GM10847 (cell line): ENCODE measurements around the gene GSTO2.

Experiments
- POLR2A ChIP-seq: IDR thresholded peaks from 2 replicates; pipeline ENCODE4 v1.6.1; 2011; ENCODE audit not compliant: insufficient read length; ENCODE audit errors: extremely low read depth

Gene GSTO2

GRCh38 chr10:104250371-104250770 is 18.6 kb upstream of the GSTO2 start:
- no peak for TF ChIP-seq POLR2A

GRCh38 chr10:104251443-104251842 is 17.5 kb upstream of the GSTO2 start:
- no peak for TF ChIP-seq POLR2A

GRCh38 chr10:104252368-104252767 is 16.6 kb upstream of the GSTO2 start:
- TF ChIP-seq POLR2A = no peak

- TF ChIP-seq POLR2A = no peak
Measured at GRCh38 chr10:104253106-104253505, 15.9 kb upstream of the GSTO2 start.

GRCh38 chr10:104253606-104254410 is 15.2 kb upstream of the GSTO2 start:
- no peak for TF ChIP-seq POLR2A

- peak; percentile 81 for TF ChIP-seq POLR2A
Measured at GRCh38 chr10:104254493-104255310, 14.3 kb upstream of the GSTO2 start, which contains the start of gene GSTO1. TSS of gene GSTO1 (plus strand) at chr10:104254892. CDS start at chr10:104254929, 37 bp downstream.

- TF ChIP-seq POLR2A = no peak
Measured at GRCh38 chr10:104255311-104255981, 13.5 kb upstream of the GSTO2 start.

GRCh38 chr10:104256335-104256961 is 12.5 kb upstream of the GSTO2 start:
- no peak for TF ChIP-seq POLR2A

GRCh38 chr10:104257235-104257634 is 11.7 kb upstream of the GSTO2 start:
- no peak for TF ChIP-seq POLR2A

- no peak for TF ChIP-seq POLR2A
Measured at GRCh38 chr10:104258209-104258608, 10.8 kb upstream of the GSTO2 start.

GRCh38 chr10:104259456-104259855 is 9.5 kb upstream of the GSTO2 start:
- no peak for TF ChIP-seq POLR2A

- no peak for TF ChIP-seq POLR2A
Measured at GRCh38 chr10:104259999-104260774, 8.8 kb upstream of the GSTO2 start.

- no peak for TF ChIP-seq POLR2A
Measured at GRCh38 chr10:104260775-104261115, 8.2 kb upstream of the GSTO2 start.

- no peak for TF ChIP-seq POLR2A
Measured at GRCh38 chr10:104262055-104262454, 6.9 kb upstream of the GSTO2 start.
